ENCODE measurements around the gene DNM2. TPM values are rescaled to one million over a fixed set of nuclear protein-coding genes. Genes with fewer than 3 reads are reported as not detected.
A peak's percentile ranks its signal among the peaks of the same experiment; 100 is the strongest.
"Not testable (repeated sequence)": the region's sequence is repeated elsewhere in the genome, so short reads cannot be mapped to it uniquely, and the experiment has no call there.

Gene DNM2
- total RNA-seq, 4 donors from 2014 or later: 73.6 to 115 (median 93.7) TPM

DNA sequence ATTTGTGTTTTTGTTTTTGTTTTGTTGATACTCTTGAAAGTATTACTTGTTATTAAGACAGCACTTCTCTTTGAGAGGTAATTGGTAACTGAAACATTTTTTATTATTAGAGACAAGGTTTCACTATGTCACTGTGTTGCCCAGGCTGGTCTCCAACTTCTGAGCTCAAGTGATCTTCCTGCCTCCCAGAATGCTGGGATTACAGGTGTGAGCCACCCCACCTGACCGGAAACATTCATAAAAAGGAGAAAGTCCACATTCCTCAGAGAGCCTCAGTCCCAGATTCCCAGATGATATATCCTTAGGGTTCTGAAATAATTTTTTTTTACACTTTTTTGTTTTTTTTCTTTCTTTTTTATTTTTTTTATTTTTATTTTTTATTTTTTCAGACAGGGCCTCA lies 156.1 kb downstream of the DNM2 start:
- WGBS: 100% methylated on average over 1 of the region's 1 CpG
- no peak overlapping the region for H3K27ac ChIP-seq (replicated peaks in 1 of 4)
- H3K9me3 ChIP-seq: no peaks in the 10 kb centered on the region
- H3K4me3 ChIP-seq: no peak overlapping the region
- DNase-seq (ENCODE audit: extremely low spot score): no peak
- intact Hi-C loops (cut with DNase I): loop anchor here (5.0 kb wide), 1 partner anchor 53 kb away; the partner anchor contains the start of genes TIMM29 and YIPF2
- no peaks in the 10 kb centered on the region for H3K27me3 ChIP-seq
- TF ChIP-seq EP300 (IDR thresholded peaks at IDR 0.05) (no peak), POLR2AphosphoS5 (IDR thresholded peaks at IDR 0.05) (no peak), POLR2A (IDR thresholded peaks at IDR 0.05; ENCODE audit: low read depth) (no peak)
- TF ChIP-seq, protein P1, sequence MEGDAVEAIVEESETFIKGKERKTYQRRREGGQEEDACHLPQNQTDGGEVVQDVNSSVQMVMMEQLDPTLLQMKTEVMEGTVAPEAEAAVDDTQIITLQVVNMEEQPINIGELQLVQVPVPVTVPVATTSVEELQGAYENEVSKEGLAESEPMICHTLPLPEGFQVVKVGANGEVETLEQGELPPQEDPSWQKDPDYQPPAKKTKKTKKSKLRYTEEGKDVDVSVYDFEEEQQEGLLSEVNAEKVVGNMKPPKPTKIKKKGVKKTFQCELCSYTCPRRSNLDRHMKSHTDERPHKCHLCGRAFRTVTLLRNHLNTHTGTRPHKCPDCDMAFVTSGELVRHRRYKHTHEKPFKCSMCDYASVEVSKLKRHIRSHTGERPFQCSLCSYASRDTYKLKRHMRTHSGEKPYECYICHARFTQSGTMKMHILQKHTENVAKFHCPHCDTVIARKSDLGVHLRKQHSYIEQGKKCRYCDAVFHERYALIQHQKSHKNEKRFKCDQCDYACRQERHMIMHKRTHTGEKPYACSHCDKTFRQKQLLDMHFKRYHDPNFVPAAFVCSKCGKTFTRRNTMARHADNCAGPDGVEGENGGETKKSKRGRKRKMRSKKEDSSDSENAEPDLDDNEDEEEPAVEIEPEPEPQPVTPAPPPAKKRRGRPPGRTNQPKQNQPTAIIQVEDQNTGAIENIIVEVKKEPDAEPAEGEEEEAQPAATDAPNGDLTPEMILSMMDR (IDR thresholded peaks at IDR 0.05): no peak
- H3K36me3 ChIP-seq: no peaks in the 10 kb centered on the region
- H3K4me1 ChIP-seq: peaks cover 36 to 80% (median 68%) of the 10 kb centered on the region in 4 donors

GRCh38 chr19:10876459-10877240 lies 158.8 kb downstream of the DNM2 start:
- peaks cover 48 to 93% (median 73%) of the 10 kb centered on the region in 4 donors for H3K4me1 ChIP-seq
- WGBS: 65% methylated on average over 7 of the region's 10 CpGs
- TF ChIP-seq, protein P1 (IDR thresholded peaks at IDR 0.05): no peak
- no peak for TF ChIP-seq POLR2AphosphoS5 (IDR thresholded peaks at IDR 0.05)
- TF ChIP-seq EP300 (IDR thresholded peaks at IDR 0.05): no peak
- TF ChIP-seq POLR2A (IDR thresholded peaks at IDR 0.05; ENCODE audit: low read depth): no peak
- no peaks in the 10 kb centered on the region for H3K9me3 ChIP-seq
- no peaks in the 10 kb centered on the region for H3K36me3 ChIP-seq
- no peak for DNase-seq (ENCODE audit: extremely low spot score)
- H3K4me3 ChIP-seq: no peak overlapping the region
- intact Hi-C loops (cut with DNase I): no loop called here
- peak overlapping the region in 3 of 4 donors; percentile 17 to 61 (median 40) for H3K27ac ChIP-seq (replicated peaks in 1 of 4)
- H3K27me3 ChIP-seq: peaks cover 0 to 4% (median 0%) of the 10 kb centered on the region in 4 donors

GRCh38 chr19:10877608-10878007 lies 159.7 kb downstream of the DNM2 start:
- H3K9me3 ChIP-seq; intact Hi-C loops (cut with DNase I); H3K27me3 ChIP-seq; H3K4me3 ChIP-seq; DNase-seq (ENCODE audit: extremely low spot score); H3K36me3 ChIP-seq: not testable (repeated sequence)
- Histone ChIP-seq H3K27ac (replicated peaks in 1 of 4) (peak overlapping the region in 3 of 4 donors; percentile 17 to 61 (median 40)), H3K4me1 (peaks cover 50 to 92% (median 75%) of the 10 kb centered on the region in 4 donors)
- 95% methylated on average over 9 of the region's 9 CpGs for WGBS

- Histone ChIP-seq H3K4me3 (no peak overlapping the region), H3K36me3 (no peaks in the 10 kb centered on the region), H3K27ac (replicated peaks in 1 of 4) (no peak overlapping the region), H3K27me3 (peaks cover 0 to 4% (median 0%) of the 10 kb centered on the region in 4 donors), H3K4me1 (peaks cover 48 to 86% (median 69%) of the 10 kb centered on the region in 4 donors), H3K9me3 (no peaks in the 10 kb centered on the region)
- intact Hi-C loops (cut with DNase I): no loop called here
- 93% methylated on average over 3 of the region's 3 CpGs for WGBS
- TF ChIP-seq, protein P1 (IDR thresholded peaks at IDR 0.05): no peak
- TF ChIP-seq POLR2AphosphoS5 (IDR thresholded peaks at IDR 0.05) (no peak), EP300 (IDR thresholded peaks at IDR 0.05) (no peak), POLR2A (IDR thresholded peaks at IDR 0.05; ENCODE audit: low read depth) (no peak)
- no peak for DNase-seq (ENCODE audit: extremely low spot score)
Observed at GRCh38 chr19:10878253-10878652, 160.4 kb downstream of the DNM2 start.

Small RNAs within 50 kb of the gene (small RNA-seq; reads per million reads assigned to genes)
- gene MIR199A1 (0 reads per million in 3 donors), gene MIR4748 (0 reads per million in 3 donors), gene MIR638 (0 reads per million in 3 donors), gene MIR6793 (0 to 0.93 (median 0) reads per million in 3 donors)

Other genes starting within 250 kb of the DNM2 start
- gene KEAP1, start 214.7 kb upstream of the DNM2 start, total RNA-seq: 10 to 100 TPM; 51.9 to 94.5 (median 80.6) TPM
- not detected for gene S1PR5, start 200.6 kb upstream of the DNM2 start, total RNA-seq
- 10 to 100 TPM; 18.2 to 44.1 (median 29.7) TPM for gene ATG4D, start 174.2 kb upstream of the DNM2 start, total RNA-seq
- gene KRI1, start 152.1 kb upstream of the DNM2 start, total RNA-seq: 10 to 100 TPM; 13.7 to 23.9 (median 16.0) TPM
- 10 to 100 TPM; 11.2 to 30.0 (median 18.3) TPM for gene CDKN2D, start 149.1 kb upstream of the DNM2 start, total RNA-seq
- not detected for gene AP1M2, start 130.8 kb upstream of the DNM2 start, total RNA-seq
- 10 to 100 TPM; 26.2 to 71.2 (median 46.1) TPM for gene SLC44A2, start 92.5 kb upstream of the DNM2 start, total RNA-seq
- gene ILF3, start 63.7 kb upstream of the DNM2 start, total RNA-seq: 100 to 1,000 TPM in 3 of 4 donors, 10 to 100 TPM in 1; 79.2 to 127 (median 102) TPM
- gene QTRT1, start 16.6 kb upstream of the DNM2 start, total RNA-seq: 10 to 100 TPM; 19.9 to 34.9 (median 25.4) TPM
- 10 to 100 TPM; 18.7 to 29.5 (median 27.7) TPM for gene TMED1, start 118.1 kb downstream of the DNM2 start, total RNA-seq
- gene C19orf38, start 130.3 kb downstream of the DNM2 start, total RNA-seq: 1 to 10 TPM in 2 of 4 donors, under 1 TPM in 1, not detected in 1; 0.97 to 3.6 (median 1.1) TPM
- 10 to 100 TPM; 24.9 to 43.5 (median 30.6) TPM for gene CARM1, start 153.5 kb downstream of the DNM2 start, total RNA-seq
- gene YIPF2, start 210.6 kb downstream of the DNM2 start, total RNA-seq: 10 to 100 TPM; 23.3 to 50.1 (median 31.0) TPM
- 10 to 100 TPM; 32.6 to 58.7 (median 45.9) TPM for gene TIMM29, start 210.7 kb downstream of the DNM2 start, total RNA-seq
- 10 to 100 TPM; 48.0 to 78.2 (median 53.9) TPM for gene SMARCA4, start 243.0 kb downstream of the DNM2 start, total RNA-seq